ENCODE results near the gene IL1RL2. TPM values are rescaled to one million over a fixed set of nuclear protein-coding genes. Genes with fewer than 3 reads are reported as not detected.
A peak's percentile ranks its signal among the peaks of the same experiment; 100 is the strongest.

Gene IL1RL2
- total RNA-seq, 2 experiments from 2014 or later, result 1.1 to 1.7 TPM

- peaks cover 67% of the 10 kb centered on the region for H3K9me3 Mint-ChIP-seq
- peaks cover 76% of the 10 kb centered on the region for H3K36me3 Mint-ChIP-seq
These were observed 41.7 kb upstream of the IL1RL2 start for GRCh38 chr2:102145107-102145506.

DNA sequence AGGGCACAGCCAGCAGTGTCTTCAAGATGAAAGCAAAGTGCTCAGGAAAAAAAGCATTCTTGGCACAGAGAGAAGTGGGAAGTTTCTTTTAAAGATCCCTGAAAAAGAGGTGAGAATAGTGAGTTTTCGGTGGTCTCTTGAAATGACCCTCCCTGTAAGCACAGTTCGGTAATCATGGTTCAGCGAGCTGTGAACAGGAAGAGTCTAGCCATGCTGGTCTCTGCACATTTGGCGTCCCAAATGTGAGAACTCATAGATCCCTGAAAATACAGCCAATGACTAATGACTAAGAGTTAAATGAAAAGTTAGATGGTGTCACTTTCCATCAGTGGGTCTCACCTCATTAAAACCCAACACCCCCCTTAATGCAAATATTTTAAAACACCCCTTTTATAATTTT, 40.9 kb upstream of the IL1RL2 start:
- Mint-ChIP-seq H3K4me3 (no peak overlapping the region), H3K9me3 (peaks cover 69% of the 10 kb centered on the region), H3K4me1 (ENCODE audit: low read depth) (peaks cover 39% of the 10 kb centered on the region), H3K27ac (peak overlapping the region; percentile 18), H3K27me3 (peaks cover 26% of the 10 kb centered on the region), H3K36me3 (peaks cover 80% of the 10 kb centered on the region)
- ChIA-PET CTCF (interaction anchor here (0.6 to 1.0 kb wide), 2 partner anchors 20 to 70 kb away, joined by 3 to 4 read pairs; no protein-coding TSS in a partner anchor), POLR2A (no interaction called here)
- intact Hi-C loops (cut with micrococcal nuclease), result no loop called here
- DNase-seq, result no peak

More at GRCh38 chr2:102145107-102145506, 41.7 kb upstream of the IL1RL2 start:
- CTCF ChIA-PET, result interaction anchor here (1.0 kb wide), 1 partner anchor 21 kb away, joined by 4 read pairs; no protein-coding TSS in a partner anchor
- H3K4me3 Mint-ChIP-seq, result no peak overlapping the region
- POLR2A ChIA-PET, result no interaction called here
- no peak for DNase-seq
- peaks cover 43% of the 10 kb centered on the region for H3K4me1 Mint-ChIP-seq (ENCODE audit: low read depth)
- H3K27me3 Mint-ChIP-seq, result peaks cover 30% of the 10 kb centered on the region
- intact Hi-C loops (cut with micrococcal nuclease), result no loop called here
- peak overlapping the region; percentile 1 for H3K27ac Mint-ChIP-seq

GRCh38 chr2:102147935-102148334, 38.9 kb upstream of the IL1RL2 start:
- POLR2A ChIA-PET, result interaction anchor here (1.0 to 1.7 kb wide), 8 partner anchors 9 to 149 kb away, joined by 3 to 11 read pairs (median 6); no protein-coding TSS in a partner anchor
- peaks cover 82% of the 10 kb centered on the region for H3K36me3 Mint-ChIP-seq
- intact Hi-C loops (cut with micrococcal nuclease), result loop anchor here (1.0 kb wide), 2 partner anchors 11 to 147 kb away; no protein-coding TSS in a partner anchor

DNA sequence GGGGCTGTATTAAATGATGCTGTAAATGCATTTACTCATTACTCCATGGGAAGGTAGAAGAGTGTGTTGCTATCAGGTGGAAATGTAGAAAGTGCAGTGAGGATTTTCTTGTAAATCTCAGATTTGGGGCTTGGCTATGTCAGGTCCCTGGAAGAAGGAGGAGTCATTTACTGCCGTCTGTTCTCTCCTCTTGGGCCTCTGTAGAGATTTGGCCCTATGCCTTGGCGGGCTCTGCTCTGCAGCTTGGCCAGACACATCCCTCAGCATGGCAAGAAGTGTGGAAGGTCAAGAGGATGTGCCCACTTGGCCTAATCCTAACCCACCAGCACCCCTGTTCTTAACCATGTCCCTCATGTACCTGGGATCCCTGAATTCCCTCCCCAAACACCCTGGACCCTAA, 37.6 kb upstream of the IL1RL2 start:
- intact Hi-C loops (cut with micrococcal nuclease), result no loop called here
- POLR2A ChIA-PET, result interaction anchor here (0.6 to 1.2 kb wide), 2 partner anchors 12 to 116 kb away, joined by 3 read pairs; no protein-coding TSS in a partner anchor
- peak overlapping the region; percentile 14 for H3K27ac Mint-ChIP-seq
- peaks cover 26% of the 10 kb centered on the region for H3K4me1 Mint-ChIP-seq (ENCODE audit: low read depth)
- DNase-seq, result no peak
- peaks cover under 1% of the 10 kb centered on the region for H3K27me3 Mint-ChIP-seq
- H3K36me3 Mint-ChIP-seq, result peaks cover 78% of the 10 kb centered on the region
- H3K9me3 Mint-ChIP-seq, result peaks cover 54% of the 10 kb centered on the region
- CTCF ChIA-PET, result interaction anchor here (1.4 to 3.1 kb wide), 3 partner anchors 91 to 294 kb away, joined by 4 to 19 read pairs (median 13); no protein-coding TSS in a partner anchor
- no peak overlapping the region for H3K4me3 Mint-ChIP-seq

More at GRCh38 chr2:102147935-102148334, 38.9 kb upstream of the IL1RL2 start:
- H3K9me3 Mint-ChIP-seq, result peaks cover 68% of the 10 kb centered on the region
- H3K4me1 Mint-ChIP-seq (ENCODE audit: low read depth), result peaks cover 31% of the 10 kb centered on the region
- CTCF ChIA-PET, result interaction anchor here (0.5 to 3.1 kb wide), 6 partner anchors 86 to 188 kb away, joined by 3 to 19 read pairs (median 4); no protein-coding TSS in a partner anchor
- H3K4me3 Mint-ChIP-seq, result peak overlapping the region; percentile 3
- H3K27me3 Mint-ChIP-seq, result peaks cover 11% of the 10 kb centered on the region
- peak overlapping the region; percentile 79 for H3K27ac Mint-ChIP-seq
- DNase-seq, result peak; percentile 82

- peaks cover 49% of the 10 kb centered on the region for H3K9me3 Mint-ChIP-seq
- DNase-seq, result no peak
- peak overlapping the region; percentile 14 for H3K27ac Mint-ChIP-seq
- H3K36me3 Mint-ChIP-seq, result peaks cover 77% of the 10 kb centered on the region
- no peak overlapping the region for H3K4me3 Mint-ChIP-seq
- POLR2A ChIA-PET, result interaction anchor here (0.6 to 1.2 kb wide), 2 partner anchors 13 to 117 kb away, joined by 3 read pairs; no protein-coding TSS in a partner anchor
- no peaks in the 10 kb centered on the region for H3K27me3 Mint-ChIP-seq
- intact Hi-C loops (cut with micrococcal nuclease), result no loop called here
- H3K4me1 Mint-ChIP-seq (ENCODE audit: low read depth), result peaks cover 25% of the 10 kb centered on the region
- CTCF ChIA-PET, result interaction anchor here (1.4 to 3.1 kb wide), 2 partner anchors 130 to 293 kb away, joined by 4 to 19 read pairs; no protein-coding TSS in a partner anchor
These were observed 37.0 kb upstream of the IL1RL2 start for GRCh38 chr2:102149644-102150455.

- POLR2A ChIA-PET, result no interaction called here
- Mint-ChIP-seq H3K9me3 (peaks cover 5% of the 10 kb centered on the region), H3K27ac (no peak overlapping the region), H3K4me1 (ENCODE audit: low read depth) (peaks cover 3% of the 10 kb centered on the region), H3K27me3 (no peaks in the 10 kb centered on the region), H3K36me3 (peaks cover 53% of the 10 kb centered on the region), H3K4me3 (no peak overlapping the region)
- CTCF ChIA-PET, result interaction anchor here (0.8 to 1.8 kb wide), 2 partner anchors 12 to 86 kb away, joined by 3 to 5 read pairs; no protein-coding TSS in a partner anchor
- intact Hi-C loops (cut with micrococcal nuclease), result no loop called here
- no peak for DNase-seq
These were observed 32.5 kb upstream of the IL1RL2 start for GRCh38 chr2:102154364-102154763.

GRCh38 chr2:102154946-102155702, 31.7 kb upstream of the IL1RL2 start:
- ChIA-PET CTCF (interaction anchor here (1.0 to 3.2 kb wide), 4 partner anchors 11 to 149 kb away, joined by 3 to 9 read pairs (median 4); no protein-coding TSS in a partner anchor), POLR2A (no interaction called here)
- DNase-seq, result no peak
- Mint-ChIP-seq H3K9me3 (peaks cover 2% of the 10 kb centered on the region), H3K4me3 (no peak overlapping the region), H3K4me1 (ENCODE audit: low read depth) (peaks cover 3% of the 10 kb centered on the region), H3K36me3 (peaks cover 53% of the 10 kb centered on the region), H3K27ac (no peak overlapping the region), H3K27me3 (no peaks in the 10 kb centered on the region)
- intact Hi-C loops (cut with micrococcal nuclease), result no loop called here

DNA sequence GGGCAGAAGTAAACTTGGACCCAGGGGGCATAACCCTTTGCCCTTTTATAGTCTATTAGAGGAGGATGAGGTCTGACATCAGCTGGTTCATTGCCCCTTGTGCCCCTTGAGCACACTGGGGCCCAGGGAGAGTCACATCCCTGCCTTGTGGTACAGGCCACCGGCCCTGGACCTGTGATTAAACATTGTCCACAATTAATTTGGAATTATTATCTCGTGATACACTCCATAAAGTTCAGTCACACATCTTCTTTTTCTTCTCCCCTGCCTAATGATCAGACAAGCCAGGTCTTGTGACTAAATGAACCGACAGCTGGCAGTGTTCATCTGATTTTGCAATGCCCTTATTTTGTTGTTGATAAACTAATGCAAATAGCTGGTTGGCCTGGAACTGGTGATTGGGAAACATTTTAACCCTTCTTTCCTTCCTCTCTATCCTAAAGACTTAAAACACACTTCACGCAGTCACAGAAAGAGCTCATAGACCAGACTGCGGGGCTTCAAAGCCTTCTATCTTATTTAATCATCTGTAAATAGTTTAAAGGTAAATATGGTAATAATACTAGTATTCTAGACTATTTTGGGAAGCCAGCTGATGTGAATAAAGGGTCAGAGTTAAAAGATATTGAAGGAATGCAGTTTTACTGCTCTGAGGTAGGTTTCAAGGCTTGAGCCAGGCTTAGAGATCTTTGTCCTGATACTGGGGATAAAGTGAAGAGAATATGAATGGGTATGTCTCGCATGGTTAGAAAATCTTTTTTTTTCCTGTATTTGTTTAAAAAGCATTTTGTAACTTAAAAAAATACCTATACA, 30.9 kb upstream of the IL1RL2 start:
- no peaks in the 10 kb centered on the region for H3K27me3 Mint-ChIP-seq
- peaks cover 51% of the 10 kb centered on the region for H3K36me3 Mint-ChIP-seq
- H3K9me3 Mint-ChIP-seq, result no peaks in the 10 kb centered on the region
- H3K4me3 Mint-ChIP-seq, result no peak overlapping the region
- peaks cover 3% of the 10 kb centered on the region for H3K4me1 Mint-ChIP-seq (ENCODE audit: low read depth)
- CTCF ChIA-PET, result interaction anchor here (1.0 to 3.2 kb wide), 3 partner anchors 85 to 150 kb away, joined by 3 to 9 read pairs (median 4); no protein-coding TSS in a partner anchor
- no peak overlapping the region for H3K27ac Mint-ChIP-seq
- POLR2A ChIA-PET, result no interaction called here
- intact Hi-C loops (cut with micrococcal nuclease), result no loop called here
- DNase-seq, result no peak

- Mint-ChIP-seq H3K36me3 (peaks cover 43% of the 10 kb centered on the region), H3K4me3 (no peak overlapping the region), H3K27me3 (no peaks in the 10 kb centered on the region), H3K27ac (no peak overlapping the region), H3K9me3 (no peaks in the 10 kb centered on the region), H3K4me1 (ENCODE audit: low read depth) (peaks cover 3% of the 10 kb centered on the region)
- intact Hi-C loops (cut with micrococcal nuclease), result no loop called here
- ChIA-PET POLR2A (interaction anchor here (0.6 kb wide), 1 partner anchor 259 kb away, joined by 3 read pairs; no protein-coding TSS in a partner anchor), CTCF (interaction anchor here (1.5 to 3.2 kb wide), 4 partner anchors 8 to 274 kb away, joined by 5 to 9 read pairs (median 6); no protein-coding TSS in a partner anchor)
- no peak for DNase-seq
These were observed 28.6 kb upstream of the IL1RL2 start for GRCh38 chr2:102158011-102158755.

DNA sequence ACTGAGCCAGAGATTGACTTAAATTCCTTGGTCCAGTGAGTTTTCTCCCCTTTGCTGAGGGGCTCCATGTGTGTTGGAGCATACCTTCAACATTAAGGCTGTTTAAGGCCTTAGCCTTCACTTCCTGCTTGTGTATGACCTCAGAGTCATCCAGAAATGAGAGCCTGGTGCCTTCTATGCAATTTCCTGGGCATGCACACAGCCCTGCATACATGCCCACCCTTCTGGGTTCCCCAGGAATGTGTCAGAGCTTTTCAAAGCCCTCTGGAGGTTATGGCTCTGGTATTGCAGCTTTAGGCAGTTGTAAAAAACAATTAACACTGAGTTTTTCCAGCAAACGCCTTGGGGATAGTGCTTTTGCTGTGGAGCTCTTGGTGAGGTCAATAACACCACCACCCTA, 27.5 kb upstream of the IL1RL2 start:
- Mint-ChIP-seq H3K27me3 (no peaks in the 10 kb centered on the region), H3K36me3 (peaks cover 37% of the 10 kb centered on the region), H3K9me3 (no peaks in the 10 kb centered on the region), H3K4me1 (ENCODE audit: low read depth) (peaks cover 3% of the 10 kb centered on the region), H3K4me3 (no peak overlapping the region), H3K27ac (no peak overlapping the region)
- ChIA-PET POLR2A (no interaction called here), CTCF (interaction anchor here (0.7 to 1.1 kb wide), 3 partner anchors 81 to 288 kb away, joined by 3 read pairs; no protein-coding TSS in a partner anchor)
- intact Hi-C loops (cut with micrococcal nuclease), result no loop called here
- DNase-seq, result no peak

Measured in activated CD4-positive, alpha-beta memory T cell treated with anti-CD3 and anti-CD28 coated beads for 36 hours (primary cell).